Fibroblast of pulmonary artery (primary cell): ENCODE results near the gene NET1.

ENCODE experiments used
- DNase-seq: peaks from one replicate; pipeline ENCODE4 v3.0.0-alpha.2; 2010; ENCODE audit warnings: low read depth
- H3K4me3 ChIP-seq: replicated peaks from 2 replicates; pipeline ENCODE4 v1.5.1; 2011; ENCODE audit warnings: low read depth, mild to moderate bottlenecking, control low read depth, low read length, moderate library complexity
- TF ChIP-seq, protein P1 (sequence below): IDR thresholded peaks from 2 replicates; pipeline ENCODE4 v1.5.1; 2011; ENCODE audit warnings: mild to moderate bottlenecking, control low read depth, low read length, inconsistent platforms; ENCODE audit errors: missing control alignments

NET1 gene

DNA sequence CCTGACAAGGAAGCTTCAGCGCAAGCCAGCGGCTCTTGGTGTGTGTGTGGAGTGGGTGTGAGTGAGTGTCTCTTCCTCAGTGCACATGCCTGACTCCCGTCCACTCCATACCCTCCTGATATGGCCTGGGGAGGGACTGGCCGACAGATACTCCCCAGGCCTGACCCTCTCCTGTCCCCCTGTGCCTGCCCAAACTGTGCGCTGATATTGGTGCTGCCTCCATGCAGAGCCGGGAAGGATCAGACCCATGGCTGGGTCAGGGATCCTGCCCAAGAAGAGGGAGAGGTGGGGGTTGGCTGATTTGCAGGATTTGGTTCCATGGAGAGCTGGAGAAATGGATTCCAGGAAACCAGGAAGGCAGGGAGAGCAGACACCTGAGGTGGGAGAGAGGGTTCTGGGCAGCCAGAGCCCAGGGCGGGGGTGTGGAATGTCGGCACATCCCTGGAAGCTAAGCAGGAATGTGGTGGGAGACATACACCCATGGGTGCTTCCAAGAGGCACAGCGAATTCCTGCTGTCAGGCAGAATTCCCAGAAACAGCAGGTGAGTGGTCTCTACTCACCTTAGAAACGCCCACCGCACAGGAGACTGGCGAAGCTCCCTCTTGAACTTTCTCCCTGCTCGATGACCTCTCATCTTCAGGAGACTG lies 80.7 kb downstream of the NET1 start:
- TF ChIP-seq, protein P1, sequence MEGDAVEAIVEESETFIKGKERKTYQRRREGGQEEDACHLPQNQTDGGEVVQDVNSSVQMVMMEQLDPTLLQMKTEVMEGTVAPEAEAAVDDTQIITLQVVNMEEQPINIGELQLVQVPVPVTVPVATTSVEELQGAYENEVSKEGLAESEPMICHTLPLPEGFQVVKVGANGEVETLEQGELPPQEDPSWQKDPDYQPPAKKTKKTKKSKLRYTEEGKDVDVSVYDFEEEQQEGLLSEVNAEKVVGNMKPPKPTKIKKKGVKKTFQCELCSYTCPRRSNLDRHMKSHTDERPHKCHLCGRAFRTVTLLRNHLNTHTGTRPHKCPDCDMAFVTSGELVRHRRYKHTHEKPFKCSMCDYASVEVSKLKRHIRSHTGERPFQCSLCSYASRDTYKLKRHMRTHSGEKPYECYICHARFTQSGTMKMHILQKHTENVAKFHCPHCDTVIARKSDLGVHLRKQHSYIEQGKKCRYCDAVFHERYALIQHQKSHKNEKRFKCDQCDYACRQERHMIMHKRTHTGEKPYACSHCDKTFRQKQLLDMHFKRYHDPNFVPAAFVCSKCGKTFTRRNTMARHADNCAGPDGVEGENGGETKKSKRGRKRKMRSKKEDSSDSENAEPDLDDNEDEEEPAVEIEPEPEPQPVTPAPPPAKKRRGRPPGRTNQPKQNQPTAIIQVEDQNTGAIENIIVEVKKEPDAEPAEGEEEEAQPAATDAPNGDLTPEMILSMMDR = no peak
- H3K4me3 ChIP-seq = no peak overlapping the region
- no peak for DNase-seq

DNA sequence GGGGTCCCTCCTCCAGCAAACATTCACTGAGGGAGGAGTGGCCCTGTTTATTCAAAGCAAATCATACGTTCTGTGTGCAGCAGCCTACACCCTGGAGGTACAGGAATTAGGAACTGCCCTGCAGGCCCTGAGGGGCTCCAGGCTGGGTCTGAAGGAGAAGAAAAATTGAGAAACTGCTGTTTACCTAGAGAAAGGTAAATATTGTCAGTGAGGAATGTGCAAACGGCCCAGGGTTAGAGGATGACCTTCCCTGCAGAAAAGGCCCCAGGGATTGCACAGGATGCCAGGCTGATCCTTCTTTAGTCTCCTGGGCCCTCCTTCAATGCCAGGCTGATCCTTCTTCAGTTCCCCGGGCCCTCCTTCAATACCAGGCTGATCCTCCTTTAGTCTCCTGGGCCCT lies 81.3 kb downstream of the NET1 start:
- TF ChIP-seq, protein P1 = no peak

DNA sequence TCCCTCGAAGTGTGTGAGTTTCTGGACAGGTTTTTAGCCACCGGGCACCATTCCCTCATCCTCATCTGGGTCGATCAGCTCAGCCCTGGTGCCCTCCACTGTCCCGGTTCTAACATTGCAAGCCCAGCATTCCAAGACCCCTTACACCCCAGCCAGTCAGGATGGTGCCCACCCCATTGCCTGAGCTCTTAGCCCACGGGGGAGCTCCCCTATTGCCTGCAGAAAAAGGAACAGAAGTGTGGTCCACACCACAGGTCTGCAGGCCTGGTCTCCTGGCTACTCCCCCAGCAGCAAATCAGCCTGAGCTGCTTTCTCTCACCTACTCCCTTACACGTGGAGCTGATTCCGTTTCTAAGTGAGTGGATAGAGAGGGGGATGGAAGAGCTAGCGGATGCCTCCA lies 82.3 kb downstream of the NET1 start:
- H3K4me3 ChIP-seq = no peak overlapping the region

More for the DNA sequence above, 81.3 kb downstream of the NET1 start:
- no peak overlapping the region for H3K4me3 ChIP-seq
- no peak for DNase-seq

DNA sequence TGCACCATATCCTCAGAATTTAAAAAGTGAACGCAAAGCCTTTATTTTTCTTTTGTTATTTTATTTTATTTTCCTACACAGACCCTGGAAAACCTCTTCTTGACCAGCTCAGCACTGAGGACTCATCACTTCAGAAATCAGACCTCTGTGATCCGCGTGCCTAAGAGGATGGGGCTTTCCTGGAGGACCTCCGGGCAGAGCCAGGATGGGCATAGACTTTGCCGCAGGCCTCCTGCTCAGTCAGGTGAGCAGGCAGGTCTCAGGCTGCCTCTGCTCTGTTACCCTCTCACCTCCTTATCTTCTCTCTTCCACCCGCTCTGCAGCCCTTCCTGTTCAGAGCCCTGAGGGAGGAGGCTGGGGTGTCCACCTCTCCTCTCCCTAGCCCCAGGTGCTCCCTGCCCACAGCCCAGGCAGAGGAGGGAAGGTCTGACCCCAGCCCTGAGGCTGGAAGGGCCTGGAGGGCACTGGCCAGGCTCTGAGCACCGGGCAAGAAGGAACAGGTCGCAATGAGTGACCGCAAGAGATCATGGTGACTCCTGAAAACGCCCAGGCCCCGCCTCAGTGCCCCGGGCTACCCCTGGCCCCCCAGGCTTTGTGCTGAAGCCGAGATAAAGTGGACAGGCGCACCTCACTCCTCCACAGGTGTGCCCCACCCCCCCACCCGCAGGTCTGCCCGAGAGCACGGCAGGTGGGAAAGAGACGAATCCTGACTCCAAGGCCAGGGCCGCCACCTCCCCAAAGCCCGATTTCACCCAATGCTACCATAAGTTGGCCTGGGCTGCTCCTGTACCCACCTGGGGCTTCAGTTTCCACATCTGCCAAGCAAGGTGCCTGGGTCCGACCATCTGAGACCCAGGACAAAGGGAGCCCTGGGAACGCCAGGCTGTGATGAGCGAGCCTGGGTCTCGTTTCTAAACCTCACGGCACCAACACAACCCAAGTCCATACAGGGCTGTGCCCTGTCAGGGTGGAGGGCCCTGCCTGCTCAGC lies 84.2 kb downstream of the NET1 start:
- TF ChIP-seq, protein P1 = no peak
- no peak overlapping the region for H3K4me3 ChIP-seq
- DNase-seq = no peak

More for the DNA sequence above, 82.3 kb downstream of the NET1 start:
- TF ChIP-seq, protein P1 = no peak
- DNase-seq = no peak

DNA sequence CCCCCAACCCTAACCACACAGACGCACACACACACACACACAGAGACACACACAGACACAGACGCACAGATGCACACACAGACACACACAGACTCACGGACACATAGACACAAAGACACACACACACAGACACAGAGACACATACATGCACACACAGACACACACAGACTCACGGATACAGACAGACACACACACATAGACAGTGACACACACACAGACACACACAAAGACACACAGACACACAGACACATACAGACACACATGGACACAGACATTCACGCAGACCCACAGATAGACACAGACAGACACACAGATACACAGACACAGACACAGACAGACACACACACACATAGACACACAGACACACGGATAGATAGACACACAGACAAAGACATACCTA lies 84.9 kb downstream of the NET1 start:
- TF ChIP-seq, protein P1 = no peak
- no peak for DNase-seq
- H3K4me3 ChIP-seq = no peak overlapping the region

DNA sequence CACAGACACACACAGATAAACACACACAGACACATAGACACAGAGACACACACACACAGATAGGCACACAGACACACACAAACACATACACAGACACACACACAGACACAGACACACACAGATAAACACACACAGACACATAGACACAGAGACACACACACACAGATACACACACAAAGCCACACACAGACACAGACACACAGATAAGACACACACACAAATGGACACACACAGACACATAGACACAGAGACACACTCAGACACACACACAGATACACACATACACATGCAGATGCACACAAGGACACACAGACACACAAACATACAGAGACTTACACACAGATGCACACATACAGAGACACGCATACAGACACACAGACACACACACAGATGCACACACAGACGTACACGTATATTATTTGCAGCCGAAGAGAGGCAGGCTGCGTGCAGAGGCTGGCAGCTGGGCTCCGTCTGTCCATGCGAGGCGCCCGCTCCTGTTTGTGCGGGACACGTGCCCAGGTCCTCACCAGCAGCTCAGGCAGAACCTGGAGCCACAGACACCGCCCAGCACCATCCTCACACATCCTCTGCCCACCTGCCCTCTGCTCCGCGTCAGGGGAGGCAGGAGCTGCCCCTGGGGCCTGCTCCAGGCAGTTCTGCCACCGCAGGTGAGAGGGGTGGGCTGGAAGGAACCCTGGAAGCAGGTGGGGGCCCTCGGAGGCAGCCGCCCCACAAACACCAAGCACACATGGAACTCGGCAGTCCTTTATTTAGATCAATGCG lies 85.8 kb downstream of the NET1 start:
- TF ChIP-seq, protein P1 = no peak
- no peak for DNase-seq
- no peak overlapping the region for H3K4me3 ChIP-seq
